Ishikawa (cell line): Measurements from ENCODE around the gene ARID5B.

Source experiments
- CREB1 ChIP-seq: IDR thresholded peaks from 2 replicates; pipeline ENCODE4 v1.6.1; 2012; ENCODE audit warnings: low read depth
- EP300 ChIP-seq: IDR thresholded peaks from 2 replicates; pipeline ENCODE4 v1.6.1; 2012; ENCODE audit warnings: borderline replicate concordance
- RAD21 ChIP-seq: IDR thresholded peaks from 2 replicates; pipeline ENCODE4 v1.6.1; 2012; ENCODE audit warnings: low read depth
- TAF1 ChIP-seq: IDR thresholded peaks from 2 replicates; pipeline ENCODE4 v1.6.1; 2012; ENCODE audit warnings: low read depth, mild to moderate bottlenecking

GRCh38 chr10:62023329-62023728 lies 121.8 kb downstream of the ARID5B start:
- TF ChIP-seq EP300, result no peak
- no peak for TF ChIP-seq CREB1
- TF ChIP-seq RAD21, result no peak
- no peak for TF ChIP-seq TAF1
